A172 (cell line): ENCODE results near the gene PCDHB4. TPM values are rescaled to one million over a fixed set of nuclear protein-coding genes. Genes with fewer than 3 reads are reported as not detected.
"Not testable (repeated sequence)": the region's sequence is repeated elsewhere in the genome, so short reads cannot be mapped to it uniquely, and the experiment has no call there.

ENCODE experiments used
- DNase-seq: peaks from one replicate; pipeline ENCODE4 v3.0.0-alpha.2; 2015; ENCODE audit warnings: low spot score
- total RNA-seq: library from RNA; depleted of rRNA; stranded (reverse); fragments of >200 nt; shearing (Covaris generic); gene quantifications from 2 replicates; pipeline ENCODE4 v1.2.3, GENCODE V29; 2014; rRNA removed

Gene PCDHB4
- total RNA-seq = 0.26 and 1.7 TPM in 2 replicates

GRCh38 chr5:141121563-141121962, at the start of gene PCDHB4:
PCDHB4 (plus strand) TSS chr5:141121818; CDS start chr5:141121999, 181 bp downstream.
- DNase-seq = no peak

GRCh38 chr5:141077826-141078225, 43.8 kb upstream of the PCDHB4 start:
- no peak for DNase-seq

DNA sequence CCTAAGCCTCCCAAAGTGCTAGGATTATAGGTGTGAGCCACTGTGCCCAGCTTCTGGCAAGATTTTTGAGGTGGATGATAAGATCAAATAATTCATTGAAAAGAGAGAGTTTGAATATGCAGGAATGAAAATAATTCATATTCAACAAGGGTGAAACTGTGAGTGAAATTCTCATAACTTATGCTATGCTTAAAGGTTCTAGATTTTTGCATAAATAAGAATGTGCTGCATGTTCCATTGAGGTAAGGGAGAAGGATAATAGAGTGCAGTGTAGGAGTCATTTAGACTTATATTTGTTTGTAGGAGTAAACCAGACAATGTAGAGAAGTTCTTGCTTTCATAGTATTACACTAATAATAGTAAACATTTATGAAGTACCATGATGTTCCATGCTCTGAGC, 39.4 kb upstream of the PCDHB4 start:
- no peak for DNase-seq

DNA sequence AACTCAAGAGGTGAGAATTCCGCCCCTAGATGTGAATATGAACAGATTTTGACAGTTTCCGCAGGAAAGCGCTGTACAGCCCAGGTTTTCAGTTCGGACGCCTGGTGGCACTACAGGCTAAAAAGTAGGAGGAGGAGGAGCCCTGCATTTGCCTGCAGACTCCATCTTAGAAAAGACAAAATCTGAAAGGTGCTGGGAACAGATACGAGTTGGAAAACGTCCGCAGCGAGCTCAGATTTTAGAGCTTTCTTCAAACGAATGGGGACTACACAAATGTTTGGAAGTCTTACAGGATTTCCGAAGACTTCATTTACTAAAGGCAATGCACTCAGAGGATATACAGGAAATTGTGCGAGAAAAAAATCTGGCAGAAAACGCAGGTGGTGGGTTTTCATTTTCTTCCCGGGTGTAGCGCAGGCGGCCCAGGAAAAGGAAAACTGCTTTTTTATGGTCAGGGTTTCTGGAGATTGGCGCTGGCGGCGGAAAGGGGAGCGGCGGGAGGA, 37.1 kb upstream of the PCDHB4 start:
- DNase-seq = peak; percentile 81

GRCh38 chr5:141094481-141095262, 26.9 kb upstream of the PCDHB4 start, which contains the start of gene PCDHB2:
PCDHB2 (plus strand) TSS chr5:141094615; CDS start chr5:141094791, 176 bp downstream.
- DNase-seq = no peak

- DNase-seq = no peak
Observed at GRCh38 chr5:141095263-141095641, 26.4 kb upstream of the PCDHB4 start.

GRCh38 chr5:141096181-141096580, 25.4 kb upstream of the PCDHB4 start:
- not testable (repeated sequence) for DNase-seq

DNA sequence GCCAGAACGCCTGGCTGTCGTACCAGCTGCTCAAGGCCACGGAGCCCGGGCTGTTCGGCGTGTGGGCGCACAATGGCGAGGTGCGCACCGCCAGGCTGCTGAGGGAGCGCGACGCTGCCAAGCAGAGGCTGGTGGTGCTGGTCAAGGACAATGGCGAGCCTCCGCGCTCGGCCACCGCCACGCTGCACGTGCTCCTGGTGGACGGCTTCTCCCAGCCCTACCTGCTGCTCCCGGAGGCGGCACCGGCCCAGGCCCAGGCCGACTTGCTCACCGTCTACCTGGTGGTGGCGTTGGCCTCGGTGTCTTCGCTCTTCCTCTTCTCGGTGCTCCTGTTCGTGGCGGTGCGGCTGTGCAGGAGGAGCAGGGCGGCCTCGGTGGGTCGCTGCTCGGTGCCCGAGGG, 25.0 kb upstream of the PCDHB4 start:
- DNase-seq = not testable (repeated sequence)

DNA sequence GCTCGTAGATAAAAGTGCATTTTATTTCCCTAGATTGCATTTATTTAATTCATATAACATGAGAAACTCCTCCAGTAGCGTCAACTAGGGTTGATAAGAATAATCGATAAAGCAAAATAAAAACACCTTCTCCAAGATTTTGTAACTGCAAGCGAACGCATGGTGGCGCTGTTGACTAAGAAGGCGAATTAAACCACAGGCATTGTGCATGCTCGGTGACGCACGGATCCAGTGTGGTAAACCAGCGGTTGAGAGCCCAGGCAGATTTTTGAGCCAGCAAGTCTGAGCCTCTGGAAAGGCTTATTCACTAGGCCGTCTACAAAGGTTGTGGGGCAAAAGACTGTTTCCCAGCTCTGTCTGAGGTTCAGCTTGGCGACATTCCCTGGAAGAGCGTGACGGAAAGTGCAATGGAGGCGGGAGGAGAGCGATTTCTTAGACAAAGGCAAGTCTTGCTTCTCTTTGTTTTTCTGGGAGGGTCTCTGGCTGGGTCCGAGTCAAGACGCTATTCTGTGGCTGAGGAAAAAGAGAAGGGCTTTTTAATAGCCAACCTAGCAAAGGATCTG, 21.3 kb upstream of the PCDHB4 start, which contains the start of gene PCDHB3:
TSS of gene PCDHB3 (plus strand) at position 231 of the 563 bp plus-strand sequence. CDS start at position 408, 177 bp downstream.
- peak; percentile 78 for DNase-seq

DNA sequence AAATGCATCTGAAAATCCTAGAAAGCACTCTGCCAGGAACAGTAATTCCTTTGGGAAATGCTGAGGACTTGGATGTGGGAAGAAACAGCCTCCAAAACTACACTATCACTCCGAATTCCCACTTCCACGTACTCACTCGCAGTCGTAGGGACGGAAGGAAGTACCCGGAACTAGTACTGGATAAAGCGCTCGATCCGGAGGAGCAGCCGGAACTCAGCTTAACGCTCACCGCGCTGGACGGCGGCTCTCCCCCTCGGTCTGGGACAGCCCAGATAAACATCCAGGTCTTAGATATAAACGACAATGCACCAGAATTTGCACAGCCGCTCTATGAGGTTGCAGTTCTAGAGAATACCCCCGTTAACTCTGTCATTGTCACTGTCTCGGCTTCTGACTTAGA, 20.6 kb upstream of the PCDHB4 start:
- DNase-seq = peak; percentile 31

DNA sequence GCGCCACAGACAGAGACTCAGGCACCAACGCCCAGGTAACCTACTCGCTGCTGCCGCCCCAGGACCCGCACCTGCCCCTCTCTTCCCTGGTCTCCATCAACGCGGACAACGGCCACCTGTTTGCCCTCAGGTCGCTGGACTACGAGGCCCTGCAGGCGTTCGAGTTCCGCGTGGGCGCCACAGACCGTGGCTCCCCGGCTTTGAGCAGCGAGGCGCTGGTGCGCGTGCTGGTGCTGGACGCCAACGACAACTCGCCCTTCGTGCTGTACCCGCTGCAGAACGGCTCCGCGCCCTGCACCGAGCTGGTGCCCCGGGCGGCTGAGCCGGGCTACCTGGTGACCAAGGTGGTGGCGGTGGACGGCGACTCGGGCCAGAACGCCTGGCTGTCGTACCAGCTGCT, 19.5 kb upstream of the PCDHB4 start:
- DNase-seq = not testable (repeated sequence)

- DNase-seq = not testable (repeated sequence)
Observed at GRCh38 chr5:141102471-141102870, 19.1 kb upstream of the PCDHB4 start.

GRCh38 chr5:141105350-141105749, 16.3 kb upstream of the PCDHB4 start:
- DNase-seq = no peak

GRCh38 chr5:141119250-141119649, 2.4 kb upstream of the PCDHB4 start:
- DNase-seq = no peak

GRCh38 chr5:141121985-141122384, 367 bp downstream of the PCDHB4 start:
- DNase-seq = no peak

DNA sequence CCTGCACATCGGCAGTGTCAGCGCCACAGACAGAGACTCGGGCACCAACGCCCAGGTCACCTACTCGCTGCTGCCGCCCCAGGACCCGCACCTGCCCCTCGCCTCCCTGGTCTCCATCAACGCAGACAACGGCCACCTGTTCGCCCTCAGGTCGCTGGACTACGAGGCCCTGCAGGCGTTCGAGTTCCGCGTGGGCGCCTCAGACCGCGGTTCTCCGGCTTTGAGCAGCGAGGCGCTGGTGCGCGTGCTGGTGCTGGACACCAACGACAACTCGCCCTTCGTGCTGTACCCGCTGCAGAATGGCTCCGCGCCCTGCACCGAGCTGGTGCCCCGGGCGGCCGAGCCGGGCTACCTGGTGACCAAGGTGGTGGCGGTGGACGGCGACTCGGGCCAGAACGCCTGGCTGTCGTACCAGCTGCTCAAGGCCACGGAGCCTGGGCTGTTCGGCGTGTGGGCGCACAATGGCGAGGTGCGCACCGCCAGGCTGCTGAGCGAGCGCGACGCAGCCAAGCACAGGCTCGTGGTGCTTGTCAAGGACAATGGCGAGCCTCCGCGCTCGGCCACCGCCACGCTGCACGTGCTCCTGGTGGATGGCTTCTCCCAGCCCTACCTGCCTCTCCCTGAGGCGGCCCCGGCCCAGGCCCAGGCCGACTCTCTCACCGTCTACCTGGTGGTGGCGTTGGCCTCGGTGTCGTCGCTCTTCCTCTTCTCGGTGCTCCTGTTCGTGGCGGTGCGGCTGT, 1.9 kb downstream of the PCDHB4 start:
- not testable (repeated sequence) for DNase-seq

DNA sequence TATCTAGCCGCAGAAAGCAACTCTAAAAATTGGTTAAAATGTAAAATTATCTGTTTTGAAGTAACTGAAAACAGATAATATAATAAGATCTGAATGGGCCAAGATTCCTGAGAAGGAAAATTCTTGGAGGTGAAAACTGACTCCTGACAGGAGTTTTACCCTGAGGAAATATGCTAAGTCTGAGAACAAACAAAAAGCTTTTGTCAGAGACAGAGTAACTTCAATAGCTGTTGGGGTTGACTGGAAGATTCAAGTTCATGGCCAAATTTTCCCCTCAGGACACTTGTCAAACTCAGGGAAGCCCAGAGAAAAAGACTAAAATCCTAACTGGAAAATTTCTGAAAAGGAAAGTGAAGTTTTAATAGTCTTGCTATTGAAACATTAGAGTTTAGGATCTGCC, 5.7 kb downstream of the PCDHB4 start:
- no peak for DNase-seq

- DNase-seq = peak; percentile 66
Observed at GRCh38 chr5:141135030-141135717, 13.6 kb downstream of the PCDHB4 start, which contains the start of gene PCDHB5. PCDHB5 (plus strand) TSS chr5:141135206; CDS start chr5:141135435, 229 bp downstream.

GRCh38 chr5:141135718-141136266, 14.2 kb downstream of the PCDHB4 start:
- no peak for DNase-seq

GRCh38 chr5:141137346-141137745, 15.7 kb downstream of the PCDHB4 start:
- DNase-seq = not testable (repeated sequence)

DNA sequence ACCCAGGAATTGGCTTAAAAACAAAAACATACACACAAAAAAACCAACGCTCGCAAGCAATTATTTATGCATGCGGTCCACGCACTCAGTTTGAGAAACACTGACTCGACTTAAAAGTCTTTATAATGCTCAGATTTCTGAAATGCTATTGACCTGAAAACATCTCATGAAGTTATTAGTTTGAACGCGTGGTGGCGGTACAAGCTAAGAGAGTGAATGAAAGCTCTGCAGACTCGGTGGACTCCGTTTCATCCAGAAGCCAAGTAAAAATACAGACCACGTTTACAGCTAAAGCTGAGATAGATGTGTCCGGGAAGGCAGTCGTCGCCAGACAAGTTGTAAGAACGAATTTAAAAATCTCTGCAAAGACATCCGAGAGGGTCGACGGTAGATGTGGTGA, 28.2 kb downstream of the PCDHB4 start, which contains the start of gene PCDHB6:
TSS of gene PCDHB6 (plus strand) at position 246 of the 400 bp plus-strand sequence. CDS start 201 bp downstream, outside the sequence.
- DNase-seq = no peak
